ENCODE data around the gene GPR37.

GPR37 gene

GRCh38 chr7:124779194-124779593 is 13.6 kb upstream of the GPR37 start:
- DNase-seq = no peak

GRCh38 chr7:124777268-124777667 is 11.7 kb upstream of the GPR37 start:
- no peak for DNase-seq

- no peak for DNase-seq
Observed at GRCh38 chr7:124776153-124776552, 10.6 kb upstream of the GPR37 start.

GRCh38 chr7:124775422-124775821 is 9.8 kb upstream of the GPR37 start:
- no peak for DNase-seq

GRCh38 chr7:124773938-124774337 is 8.3 kb upstream of the GPR37 start:
- DNase-seq = no peak

GRCh38 chr7:124773339-124773738 is 7.7 kb upstream of the GPR37 start:
- no peak for DNase-seq

- DNase-seq = no peak
Observed at GRCh38 chr7:124769136-124769535, 3.5 kb upstream of the GPR37 start.

GRCh38 chr7:124768525-124768924 is 2.9 kb upstream of the GPR37 start:
- no peak for DNase-seq

GRCh38 chr7:124764847-124765400 is 668 bp downstream of the GPR37 start:
- peak; percentile 68 for DNase-seq

GRCh38 chr7:124764051-124764846 is 1.3 kb downstream of the GPR37 start:
- DNase-seq = no peak

GRCh38 chr7:124762611-124763143 is 2.9 kb downstream of the GPR37 start:
- DNase-seq = no peak

GRCh38 chr7:124761164-124761715 is 4.4 kb downstream of the GPR37 start:
- DNase-seq = no peak

GRCh38 chr7:124758327-124758726 is 7.3 kb downstream of the GPR37 start:
- no peak for DNase-seq

GRCh38 chr7:124754576-124755268 is 10.9 kb downstream of the GPR37 start:
- DNase-seq = no peak

GRCh38 chr7:124752310-124752709 is 13.3 kb downstream of the GPR37 start:
- DNase-seq = no peak

- DNase-seq = no peak
Observed at GRCh38 chr7:124751027-124751426, 14.6 kb downstream of the GPR37 start.

- no peak for DNase-seq
Observed at GRCh38 chr7:124747072-124747471, 18.5 kb downstream of the GPR37 start.

GRCh38 chr7:124738639-124739038 is 27.0 kb downstream of the GPR37 start:
- no peak for DNase-seq

GRCh38 chr7:124737760-124738300 is 27.8 kb downstream of the GPR37 start:
- DNase-seq = no peak

GRCh38 chr7:124728610-124729009 is 37.0 kb downstream of the GPR37 start:
- DNase-seq = no peak

- DNase-seq = no peak
Observed at GRCh38 chr7:124724507-124725192, 40.9 kb downstream of the GPR37 start.

GRCh38 chr7:124724079-124724478 is 41.5 kb downstream of the GPR37 start:
- no peak for DNase-seq

GRCh38 chr7:124723012-124723411 is 42.6 kb downstream of the GPR37 start:
- DNase-seq = no peak
